SKM-1 treated with dmso at 0.1 percent for 144 hours (cell line): ENCODE data around the gene LCE2D.

ENCODE experiments used
- DNase-seq: peaks from one replicate; lab custom pipeline; 2025; ENCODE audit not compliant: unreplicated experiment; lab: John Stamatoyannopoulos, UW

The LCE2D gene

DNA sequence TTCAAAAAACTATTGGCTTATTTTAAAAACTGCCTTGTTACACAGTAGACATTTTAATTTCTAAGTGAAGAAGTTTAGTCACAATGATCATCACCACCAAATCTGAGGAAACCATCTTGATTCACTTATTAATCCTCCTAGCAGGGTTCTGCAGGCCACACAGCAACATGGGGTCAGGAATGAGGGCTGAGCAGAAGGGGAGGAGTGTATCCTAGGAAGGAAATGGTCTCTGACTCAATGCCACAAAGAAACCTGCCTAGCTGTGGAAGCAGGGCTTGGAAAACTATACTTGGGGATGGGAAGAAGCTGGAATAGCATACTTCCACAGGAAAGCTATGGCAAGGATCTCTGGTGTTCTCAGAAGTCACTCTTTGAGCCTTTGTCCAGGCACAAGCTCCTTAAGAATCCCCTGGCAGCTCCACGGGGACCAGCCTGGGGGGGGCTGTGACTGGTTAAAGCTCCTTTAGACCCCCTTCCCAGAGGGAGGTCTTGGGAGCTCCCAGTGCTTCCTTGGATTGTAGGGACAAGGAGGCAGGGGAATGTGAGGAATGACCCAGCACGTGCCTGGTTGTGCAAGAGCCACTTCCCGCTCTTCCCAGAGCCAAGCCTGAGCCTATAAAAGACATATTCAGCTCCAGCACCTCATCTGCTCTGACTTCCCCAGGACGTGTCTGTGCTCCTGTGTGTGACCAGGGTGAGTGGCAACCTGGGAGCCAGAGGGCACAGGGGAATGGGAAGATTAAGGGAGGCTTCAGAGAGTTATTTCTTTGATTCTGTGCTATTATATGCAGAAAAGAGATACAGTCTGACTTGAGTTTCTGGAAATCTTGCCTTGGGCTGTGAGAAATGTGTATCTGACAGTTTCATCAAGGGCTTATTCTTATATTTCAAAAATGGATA, 34.8 kb downstream of the LCE2D start, which contains the start of gene LCE2A:
Gene LCE2A (plus strand): TSS at position 645 of the 900 bp plus-strand sequence. CDS start 557 bp downstream, outside the sequence.
- DNase-seq: no peak

GRCh38 chr1:152699746-152700145, 36.6 kb downstream of the LCE2D start:
- DNase-seq: no peak

DNA sequence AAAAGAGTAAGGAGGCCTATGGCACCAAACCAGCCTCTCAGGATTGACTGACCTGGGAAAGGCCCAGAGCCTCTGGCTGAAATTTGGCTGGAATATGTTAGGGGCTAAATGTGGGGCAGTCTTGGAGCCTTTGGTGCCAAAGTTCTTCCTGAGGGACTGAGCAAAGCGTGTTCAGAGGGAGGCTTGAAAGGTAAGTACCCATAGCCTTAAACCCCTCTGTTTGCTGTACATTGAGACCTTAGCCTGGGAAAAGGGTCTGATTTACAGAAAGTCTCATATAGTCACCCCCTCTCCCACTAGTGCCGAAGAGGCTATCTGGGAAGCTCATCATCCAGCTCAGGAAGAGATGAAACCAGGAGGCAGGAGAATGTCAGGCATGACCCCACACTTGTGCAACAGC, 44.7 kb downstream of the LCE2D start, which contains the start of gene LCE4A:
Gene LCE4A (plus strand): TSS at position 301 of the 400 bp plus-strand sequence. CDS start 916 bp downstream, outside the sequence.
- no peak for DNase-seq
